WTC11 (cell line): Measurements from ENCODE around the gene ARAP3. TPM values are rescaled to one million over a fixed set of nuclear protein-coding genes. Genes with fewer than 3 reads are reported as not detected.

Experiments
- ATAC-seq: fragments of 200-7000 bp; cut with Tn5 transposase; 2 replicates; pipeline ENCODE4 v1.10.0; 2021; ENCODE audit warnings: mild to moderate bottlenecking, moderate library complexity
- CTCF ChIA-PET: fragments of 300-600 bp; sonication (Branson Sonifier 250); formaldehyde crosslinking; loops from one replicate; lab custom pipeline; 2021; ENCODE audit warnings: antibody characterized with exemption; lab: Charles Lee
- POLR2A ChIA-PET: fragments of 350-600 bp; sonication (Branson Sonifier 250); formaldehyde crosslinking; loops from one replicate; lab custom pipeline; 2021; ENCODE audit warnings: antibody characterized with exemption; lab: Charles Lee
- DNase-seq: peaks from one replicate; pipeline ENCODE4 v3.0.0; 2021; ENCODE audit warnings: low spot score
- H3K27ac Mint-ChIP-seq: 2 replicates; pipeline ENCODE4 v1.8.0; 2021; ENCODE audit warnings: mixed read lengths
- H3K27me3 Mint-ChIP-seq: 2 replicates; pipeline ENCODE4 v1.8.0; 2021; ENCODE audit warnings: low read depth, mild to moderate bottlenecking, moderate library complexity, mixed read lengths
- H3K36me3 Mint-ChIP-seq: 2 replicates; pipeline ENCODE4 v1.8.0; 2021; ENCODE audit warnings: mixed read lengths
- H3K4me1 Mint-ChIP-seq: 2 replicates; pipeline ENCODE4 v1.8.0; 2022; ENCODE audit warnings: mixed read lengths
- H3K4me3 Mint-ChIP-seq: 2 replicates; pipeline ENCODE4 v1.8.0; 2021; ENCODE audit warnings: mild to moderate bottlenecking, moderate library complexity, mixed read lengths
- H3K9me3 Mint-ChIP-seq: 2 replicates; pipeline ENCODE4 v1.8.0; 2021; ENCODE audit warnings: mixed read lengths
- AR ChIP-seq: fragments of 250-450 bp; sonication (Bioruptor Pico); IDR thresholded peaks from 2 replicates; pipeline ENCODE4 v1.9.0; 2021; ENCODE audit warnings: mild to moderate bottlenecking
- ATF3 ChIP-seq: sonication (generic); formaldehyde crosslinking; conservative IDR thresholded peaks from 2 replicates; pipeline ENCODE4 v1.8.1; 2022; ENCODE audit warnings: mild to moderate bottlenecking, missing genetic modification reagents
- KAT7 ChIP-seq: sonication (generic); formaldehyde crosslinking; IDR thresholded peaks from 2 replicates; pipeline ENCODE4 v1.8.1; 2023; ENCODE audit warnings: missing genetic modification reagents, mild to moderate bottlenecking, borderline replicate concordance
- NFATC4 ChIP-seq: fragments of 250-450 bp; sonication (Bioruptor Pico); IDR thresholded peaks from 2 replicates; pipeline ENCODE4 v1.9.0; 2021; ENCODE audit warnings: mild to moderate bottlenecking
- RORB ChIP-seq: fragments of 250-450 bp; sonication (Bioruptor Pico); IDR thresholded peaks from 2 replicates; pipeline ENCODE4 v1.9.0; 2021; ENCODE audit warnings: mild to moderate bottlenecking
- SMAD4 ChIP-seq: sonication (generic); formaldehyde crosslinking; IDR thresholded peaks from 2 replicates; pipeline ENCODE4 v1.8.0; 2022; ENCODE audit warnings: mild to moderate bottlenecking, missing genetic modification reagents
- TEAD4 ChIP-seq: sonication (generic); formaldehyde crosslinking; IDR thresholded peaks from 2 replicates; pipeline ENCODE4 v1.8.0; 2022; ENCODE audit warnings: mild to moderate bottlenecking, missing genetic modification reagents
- TP53 ChIP-seq: sonication (generic); formaldehyde crosslinking; IDR thresholded peaks from 2 replicates; pipeline ENCODE4 v1.8.1; 2023; ENCODE audit warnings: mild to moderate bottlenecking, missing genetic modification reagents
- ZBTB21 ChIP-seq: sonication (generic); formaldehyde crosslinking; IDR thresholded peaks from 2 replicates; pipeline ENCODE4 v1.8.1; 2023; ENCODE audit warnings: mild to moderate bottlenecking, missing genetic modification reagents, borderline replicate concordance
- ZBTB43 ChIP-seq: sonication (generic); formaldehyde crosslinking; IDR thresholded peaks from 2 replicates; pipeline ENCODE4 v1.8.1; 2023; ENCODE audit warnings: mild to moderate bottlenecking, missing genetic modification reagents
- ZNF317 ChIP-seq: sonication (generic); formaldehyde crosslinking; IDR thresholded peaks from 2 replicates; pipeline ENCODE4 v1.8.1; 2023; ENCODE audit warnings: low read depth, mild to moderate bottlenecking, moderate library complexity, missing genetic modification reagents, borderline replicate concordance
- ZNF423 ChIP-seq: fragments of 250-450 bp; sonication (Bioruptor Pico); IDR thresholded peaks from 2 replicates; pipeline ENCODE4 v2.1.2; 2022; ENCODE audit warnings: mild to moderate bottlenecking, moderate library complexity
- ZNF532 ChIP-seq: fragments of 250-450 bp; sonication (Bioruptor Pico); IDR thresholded peaks from 2 replicates; pipeline ENCODE4 v1.9.0; 2021; ENCODE audit warnings: mild to moderate bottlenecking, borderline replicate concordance
- total RNA-seq: library from RNA; stranded (reverse); gene quantifications from 3 replicates; pipeline ENCODE4 v1.2.3, GENCODE V29; 2021
- TF ChIP-seq, protein P1 (sequence below): sonication (generic); formaldehyde crosslinking; IDR thresholded peaks from 2 replicates; pipeline ENCODE4 v1.8.1; 2023; ENCODE audit warnings: mild to moderate bottlenecking, moderate library complexity, missing genetic modification reagents
- TF ChIP-seq, protein P2 (sequence below): sonication (generic); formaldehyde crosslinking; IDR thresholded peaks from 2 replicates; pipeline ENCODE4 v1.8.0; 2023; ENCODE audit warnings: missing genetic modification reagents
- TF ChIP-seq, protein P3 (sequence below): fragments of 250-450 bp; sonication (Bioruptor Pico); IDR thresholded peaks from 2 replicates; pipeline ENCODE4 v1.8.0; 2021; ENCODE audit warnings: mild to moderate bottlenecking

ARAP3 gene
- total RNA-seq, 1 experiment from 2014 or later: 60.4 TPM

DNA sequence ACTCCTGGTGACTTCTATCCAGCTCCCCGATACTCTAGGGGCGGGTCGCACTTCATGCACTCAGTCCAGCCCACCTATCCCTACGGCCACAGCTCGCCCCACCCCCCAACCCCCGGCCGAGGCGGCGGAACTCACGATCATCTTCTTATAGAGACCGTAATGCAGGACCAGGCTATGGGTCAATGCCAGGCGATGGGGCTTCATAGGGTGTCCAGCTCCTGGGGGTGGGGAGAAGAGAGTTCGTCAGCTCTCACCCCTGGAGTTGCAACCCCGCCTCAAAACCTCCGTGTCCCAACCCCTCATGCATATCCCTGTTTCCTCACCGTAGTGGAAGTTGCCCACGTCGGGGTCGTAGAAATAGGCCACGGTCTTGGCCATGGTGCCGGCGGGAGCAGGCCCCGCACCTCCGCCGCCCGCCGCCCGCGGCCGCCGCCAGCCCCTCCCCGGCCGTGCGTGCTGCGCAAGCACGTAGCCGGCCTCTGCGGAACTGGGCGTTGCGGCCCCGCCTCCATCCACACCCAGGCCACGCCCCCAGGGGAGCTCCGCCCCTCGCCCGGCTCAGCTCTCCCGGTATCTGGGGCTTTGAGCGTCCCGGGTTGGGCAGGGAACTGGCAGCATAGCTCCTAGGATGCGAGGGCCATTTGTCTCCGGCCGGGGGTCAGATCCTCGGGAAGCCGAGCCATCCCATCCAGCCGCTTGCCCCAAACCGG is 45.5 kb downstream of the ARAP3 start, which contains the start of the genes HDAC3 and RELL2 (continued):
- TF ChIP-seq SMAD4: no peak
- TF ChIP-seq, protein P1, sequence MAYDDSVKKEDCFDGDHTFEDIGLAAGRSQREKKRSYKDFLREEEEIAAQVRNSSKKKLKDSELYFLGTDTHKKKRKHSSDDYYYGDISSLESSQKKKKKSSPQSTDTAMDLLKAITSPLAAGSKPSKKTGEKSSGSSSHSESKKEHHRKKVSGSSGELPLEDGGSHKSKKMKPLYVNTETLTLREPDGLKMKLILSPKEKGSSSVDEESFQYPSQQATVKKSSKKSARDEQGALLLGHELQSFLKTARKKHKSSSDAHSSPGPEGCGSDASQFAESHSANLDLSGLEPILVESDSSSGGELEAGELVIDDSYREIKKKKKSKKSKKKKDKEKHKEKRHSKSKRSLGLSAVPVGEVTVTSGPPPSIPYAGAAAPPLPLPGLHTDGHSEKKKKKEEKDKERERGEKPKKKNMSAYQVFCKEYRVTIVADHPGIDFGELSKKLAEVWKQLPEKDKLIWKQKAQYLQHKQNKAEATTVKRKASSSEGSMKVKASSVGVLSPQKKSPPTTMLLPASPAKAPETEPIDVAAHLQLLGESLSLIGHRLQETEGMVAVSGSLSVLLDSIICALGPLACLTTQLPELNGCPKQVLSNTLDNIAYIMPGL: 0 out of 2 replicates have a peak, but pooled peaks have one; percentile 33
- TF ChIP-seq, protein P2, sequence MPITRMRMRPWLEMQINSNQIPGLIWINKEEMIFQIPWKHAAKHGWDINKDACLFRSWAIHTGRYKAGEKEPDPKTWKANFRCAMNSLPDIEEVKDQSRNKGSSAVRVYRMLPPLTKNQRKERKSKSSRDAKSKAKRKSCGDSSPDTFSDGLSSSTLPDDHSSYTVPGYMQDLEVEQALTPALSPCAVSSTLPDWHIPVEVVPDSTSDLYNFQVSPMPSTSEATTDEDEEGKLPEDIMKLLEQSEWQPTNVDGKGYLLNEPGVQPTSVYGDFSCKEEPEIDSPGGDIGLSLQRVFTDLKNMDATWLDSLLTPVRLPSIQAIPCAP (CRISPR knock-in tag): peak; percentile 76; the same call in 1 of the 2 replicates

- ATAC-seq (no peak), DNase-seq (no peak)
- peaks cover 7% of the 10 kb centered on the region for H3K36me3 Mint-ChIP-seq
- POLR2A ChIA-PET: interaction anchor here (0.7 to 3.3 kb wide), 7 partner anchors 15 to 286 kb away, joined by 3 to 36 read pairs (median 5); partner anchors contain the start of genes ARAP3, DIAPH1, FCHSD1 and PCDHGB1
- H3K4me3 Mint-ChIP-seq: peak overlapping the region; percentile 90
- H3K4me1 Mint-ChIP-seq: peaks cover 22% of the 10 kb centered on the region
- no peaks in the 10 kb centered on the region for H3K9me3 Mint-ChIP-seq
- no peaks in the 10 kb centered on the region for H3K27me3 Mint-ChIP-seq
- no peak for TF ChIP-seq ZNF423 (CRISPR knock-in tag)
- no peak for TF ChIP-seq AR
- no peak for TF ChIP-seq ZNF532
- TF ChIP-seq ZNF317 (CRISPR knock-in tag): no peak
- TF ChIP-seq ZBTB21: no peak
- no peak for TF ChIP-seq ZBTB43 (CRISPR knock-in tag)
- no peak for TF ChIP-seq KAT7 (CRISPR knock-in tag)
- H3K27ac Mint-ChIP-seq: peak overlapping the region; percentile 90
- CTCF ChIA-PET: interaction anchor here (1.1 to 3.9 kb wide), 14 partner anchors 13 to 333 kb away, joined by 3 to 106 read pairs (median 14); partner anchors contain the start of genes DIAPH1, FCHSD1, PCDH1 and PCDHGA10
Observed at GRCh38 chr5:141636106-141636412, 46.0 kb downstream of the ARAP3 start.

DNA sequence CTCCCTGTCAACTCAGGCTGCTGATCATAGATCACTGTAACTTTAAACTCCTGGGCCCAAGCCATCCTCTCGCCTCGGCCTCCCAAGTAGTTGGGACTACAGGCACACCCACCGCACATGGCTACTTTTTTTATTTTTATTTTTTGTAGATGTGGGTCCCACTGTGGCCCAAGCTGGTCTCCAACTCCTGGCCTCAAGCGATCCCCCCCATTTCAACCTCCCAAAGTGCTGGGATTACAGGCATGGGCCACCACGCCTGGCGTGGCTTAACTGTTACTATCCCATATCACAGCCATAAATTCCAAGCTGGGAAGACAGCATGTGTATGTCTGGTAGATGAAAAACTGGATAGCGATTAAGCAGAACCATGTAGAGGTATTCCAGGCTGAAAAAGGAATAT is 46.4 kb downstream of the ARAP3 start:
- Mint-ChIP-seq H3K27ac (peak overlapping the region; percentile 90), H3K4me3 (peak overlapping the region; percentile 90), H3K4me1 (peaks cover 22% of the 10 kb centered on the region), H3K27me3 (no peaks in the 10 kb centered on the region), H3K9me3 (no peaks in the 10 kb centered on the region), H3K36me3 (peaks cover 4% of the 10 kb centered on the region; the same call in 1 of the 2 replicates)
- CTCF ChIA-PET: interaction anchor here (1.1 to 3.9 kb wide), 9 partner anchors 16 to 333 kb away, joined by 7 to 106 read pairs (median 17); partner anchors contain the start of genes DIAPH1, FCHSD1, PCDHGA10 and RNF14
- POLR2A ChIA-PET: interaction anchor here (0.7 to 3.3 kb wide), 4 partner anchors 17 to 286 kb away, joined by 3 to 36 read pairs (median 4); partner anchors contain the start of genes ARAP3, DIAPH1 and PCDHGB1
- DNase-seq (no peak), ATAC-seq (no peak)
- no peak for TF ChIP-seq ATF3 (CRISPR knock-in tag)
- no peak for TF ChIP-seq TEAD4 (CRISPR knock-in tag)
- TF ChIP-seq, protein P3, sequence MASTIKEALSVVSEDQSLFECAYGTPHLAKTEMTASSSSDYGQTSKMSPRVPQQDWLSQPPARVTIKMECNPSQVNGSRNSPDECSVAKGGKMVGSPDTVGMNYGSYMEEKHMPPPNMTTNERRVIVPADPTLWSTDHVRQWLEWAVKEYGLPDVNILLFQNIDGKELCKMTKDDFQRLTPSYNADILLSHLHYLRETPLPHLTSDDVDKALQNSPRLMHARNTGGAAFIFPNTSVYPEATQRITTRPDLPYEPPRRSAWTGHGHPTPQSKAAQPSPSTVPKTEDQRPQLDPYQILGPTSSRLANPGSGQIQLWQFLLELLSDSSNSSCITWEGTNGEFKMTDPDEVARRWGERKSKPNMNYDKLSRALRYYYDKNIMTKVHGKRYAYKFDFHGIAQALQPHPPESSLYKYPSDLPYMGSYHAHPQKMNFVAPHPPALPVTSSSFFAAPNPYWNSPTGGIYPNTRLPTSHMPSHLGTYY (CRISPR knock-in tag): no peak
- TF ChIP-seq TP53: no peak
- no peak for TF ChIP-seq RORB (CRISPR knock-in tag)
- no peak for TF ChIP-seq NFATC4
